HG03025 (cell line): Measurements from ENCODE around the gene INSYN2B.

Experiments used
- ATAC-seq: cut with Tn5 transposase; IDR thresholded peaks from one replicate; pipeline ENCODE4 v1.9.1; 2021; ENCODE audit warnings: mild to moderate bottlenecking, moderate library complexity; ENCODE audit not compliant: unreplicated experiment, low FRiP score

INSYN2B gene

GRCh38 chr5:169817031-169817430 is 163.3 kb downstream of the INSYN2B start:
- ATAC-seq: no peak

GRCh38 chr5:169814522-169814921 is 165.8 kb downstream of the INSYN2B start:
- ATAC-seq: no peak
